H9 (cell line): Measurements from ENCODE around the gene EIF4E3. TPM values are rescaled to one million over a fixed set of nuclear protein-coding genes. Genes with fewer than 3 reads are reported as not detected.

Experiments
- DNase-seq: peaks from one replicate; pipeline ENCODE4 v3.0.0-alpha.2; 2017
- H2AFZ ChIP-seq: one replicate; pipeline ENCODE4 v1.6.1; 2013; ENCODE audit warnings: mild to moderate bottlenecking, low read length, control low read depth, moderate library complexity
- H2AK5ac ChIP-seq: 2 replicates; pipeline ENCODE4 v1.6.1; 2013; ENCODE audit warnings: low read length, control low read depth, mixed read lengths; ENCODE audit not compliant: insufficient read length
- H2BK120ac ChIP-seq: one replicate; pipeline ENCODE4 v1.6.1; 2013; ENCODE audit warnings: low read depth, mild to moderate bottlenecking, low read length, control low read depth, inconsistent platforms; ENCODE audit not compliant: poor library complexity, severe bottlenecking
- H2BK12ac ChIP-seq: 2 replicates; pipeline ENCODE4 v1.6.1; 2013; ENCODE audit warnings: low read length, control low read depth, mixed read lengths, low read depth; ENCODE audit not compliant: insufficient read length
- H2BK15ac ChIP-seq: 2 replicates; pipeline ENCODE4 v1.6.1; 2013; ENCODE audit warnings: low read depth, low read length, control low read depth
- H2BK20ac ChIP-seq: one replicate; pipeline ENCODE4 v1.6.1; 2013; ENCODE audit warnings: low read depth, mild to moderate bottlenecking, low read length, control low read depth, inconsistent platforms; ENCODE audit not compliant: poor library complexity, severe bottlenecking
- H2BK5ac ChIP-seq: 2 replicates; pipeline ENCODE4 v1.6.1; 2013; ENCODE audit warnings: low read length, control low read depth, mixed read lengths; ENCODE audit not compliant: insufficient read length
- H3K14ac ChIP-seq: 2 replicates; pipeline ENCODE4 v1.6.1; 2013; ENCODE audit warnings: low read length, control low read depth; ENCODE audit not compliant: insufficient read depth
- H3K18ac ChIP-seq: 2 replicates; pipeline ENCODE4 v1.6.1; 2013; ENCODE audit warnings: low read depth, mild to moderate bottlenecking, mixed read lengths, low read length, control low read depth; ENCODE audit not compliant: insufficient read length
- H3K23ac ChIP-seq: 2 replicates; pipeline ENCODE4 v1.6.1; 2013; ENCODE audit warnings: low read length, control low read depth, mixed read lengths, low read depth; ENCODE audit not compliant: insufficient read length
- H3K23me2 ChIP-seq: 2 replicates; pipeline ENCODE4 v1.6.1; 2013; ENCODE audit warnings: low read depth, mild to moderate bottlenecking, mixed read lengths, low read length, control low read depth; ENCODE audit not compliant: insufficient read length, poor library complexity, severe bottlenecking
- H3K27ac ChIP-seq: 2 replicates; pipeline ENCODE4 v1.5.1; 2013; ENCODE audit warnings: low read length, control low read depth, mixed read lengths, low read depth; ENCODE audit not compliant: insufficient read length
- H3K27me3 ChIP-seq: 2 replicates; pipeline ENCODE4 v1.6.1; 2013; ENCODE audit warnings: low read length, control low read depth, inconsistent platforms; ENCODE audit not compliant: insufficient read depth
- H3K4ac ChIP-seq: 2 replicates; pipeline ENCODE4 v1.6.1; 2013; ENCODE audit warnings: low read depth, mild to moderate bottlenecking, control low read depth, inconsistent platforms, low read length, moderate library complexity
- H3K4me1 ChIP-seq: 2 replicates; pipeline ENCODE4 v1.6.1; 2013; ENCODE audit warnings: low read length, control low read depth, inconsistent platforms; ENCODE audit not compliant: insufficient read depth
- H3K4me2 ChIP-seq: 2 replicates; pipeline ENCODE4 v1.6.1; 2013; ENCODE audit warnings: low read length, control low read depth, mixed read lengths; ENCODE audit not compliant: insufficient read length, insufficient read depth
- H3K56ac ChIP-seq: 2 replicates; pipeline ENCODE4 v1.6.1; 2013; ENCODE audit warnings: low read depth, mild to moderate bottlenecking, mixed read lengths, low read length, control low read depth; ENCODE audit not compliant: insufficient read length
- H3K79me1 ChIP-seq: 2 replicates; pipeline ENCODE4 v1.6.1; 2013; ENCODE audit warnings: low read depth, mild to moderate bottlenecking, moderate library complexity, low read length, control low read depth, inconsistent platforms; ENCODE audit not compliant: insufficient read depth, poor library complexity, severe bottlenecking
- H3K79me2 ChIP-seq: 2 replicates; pipeline ENCODE4 v1.6.1; 2013; ENCODE audit warnings: low read length, control low read depth, inconsistent platforms; ENCODE audit not compliant: insufficient read depth
- H3K9ac ChIP-seq: 2 replicates; pipeline ENCODE4 v1.6.1; 2013; ENCODE audit warnings: low read length, control low read depth, mixed read lengths; ENCODE audit not compliant: insufficient read length; ENCODE audit errors: extremely low read depth
- H3K9me3 ChIP-seq: one replicate; pipeline ENCODE4 v1.6.1; 2013; ENCODE audit warnings: low read depth, low read length, inconsistent platforms; ENCODE audit not compliant: control insufficient read depth
- H3T11ph ChIP-seq: one replicate; pipeline ENCODE4 v1.6.1; 2013; ENCODE audit warnings: mild to moderate bottlenecking, low read length, control low read depth, inconsistent platforms
- H4K20me1 ChIP-seq: one replicate; pipeline ENCODE4 v1.6.1; 2013; ENCODE audit not compliant: control insufficient read depth, insufficient read length, insufficient read depth
- H4K5ac ChIP-seq: 2 replicates; pipeline ENCODE4 v1.6.1; 2013; ENCODE audit warnings: low read depth, mild to moderate bottlenecking, mixed read lengths, low read length, control low read depth; ENCODE audit not compliant: insufficient read length
- H4K8ac ChIP-seq: replicated peaks from 2 replicates; pipeline ENCODE4 v1.6.1; 2013; ENCODE audit warnings: low read length, control low read depth, mixed read lengths, low read depth; ENCODE audit not compliant: insufficient read length
- H4K91ac ChIP-seq: 2 replicates; pipeline ENCODE4 v1.6.1; 2013; ENCODE audit warnings: low read depth, mild to moderate bottlenecking, moderate library complexity, mixed read lengths, low read length, control low read depth; ENCODE audit not compliant: insufficient read length
- H3K27ac Mint-ChIP-seq, 3 experiments: 2 replicates in 2 of 3; 3 replicates in 1 of 3; pipeline ENCODE4 v1.8.0; 2020 to 2021; ENCODE audit warnings: mixed read lengths in 3 of 3, mild to moderate bottlenecking in 1 of 3, moderate library complexity in 1 of 3
- H3K27me3 Mint-ChIP-seq: 2 replicates; pipeline ENCODE4 v1.8.0; 2021; ENCODE audit warnings: low read depth, mild to moderate bottlenecking, moderate library complexity, mixed read lengths
- H3K36me3 Mint-ChIP-seq, 3 experiments: 2 replicates in 2 of 3; 3 replicates in 1 of 3; pipeline ENCODE4 v1.8.0; 2020 to 2021; ENCODE audit warnings: low read depth in 3 of 3, mixed read lengths in 3 of 3; ENCODE audit not compliant: insufficient read depth in 1 of 3
- H3K4me1 Mint-ChIP-seq, 2 experiments: 2 replicates each; pipeline ENCODE4 v1.8.0; 2020; ENCODE audit warnings: mixed read lengths in 2 of 2
- H3K4me3 Mint-ChIP-seq, 2 experiments: 2 replicates in 1 of 2; 3 replicates in 1 of 2; pipeline ENCODE4 v1.8.0; 2020 to 2021; ENCODE audit warnings: mild to moderate bottlenecking in 2 of 2, mixed read lengths in 2 of 2, moderate library complexity in 1 of 2
- H3K9me3 Mint-ChIP-seq, 2 experiments: 2 replicates in 1 of 2; 3 replicates in 1 of 2; pipeline ENCODE4 v1.8.0; 2020; ENCODE audit warnings: mild to moderate bottlenecking in 2 of 2, mixed read lengths in 2 of 2, moderate library complexity in 1 of 2
- CTCF ChIP-seq: fragments of 200-600 bp; sonication (generic); conservative IDR thresholded peaks from 3 replicates; pipeline ENCODE4 v1.8.0; 2021; ENCODE audit warnings: antibody characterized with exemption, mild to moderate bottlenecking
- WGBS: extraction: QIAGEN DNeasy Blood & Tissue Kit; methylation state at CpG from one replicate; pipeline ENCODE4 v1.1.7; 2013; ENCODE audit warnings: missing lambda C conversion rate, low lambda C conversion rate, mixed read lengths; ENCODE audit not compliant: insufficient read length; ENCODE audit errors: extremely low coverage; 5-methylcytosine and 5-hydroxymethylcytosine counted together
- total RNA-seq: library from RNA; stranded (reverse); gene quantifications from 2 replicates; pipeline ENCODE4 v1.2.1, GENCODE V29; 2021

EIF4E3 gene
- total RNA-seq, 1 experiment from 2014 or later, result 12.9 TPM

GRCh38 chr3:71713041-71713440 is 12.2 kb downstream of the EIF4E3 start:
- Histone ChIP-seq H3K23me2 (no peaks in the 10 kb centered on the region), H3K23ac (no peak overlapping the region), H3K56ac (no peak overlapping the region), H3K14ac (no peak overlapping the region), H3K18ac (no peak overlapping the region), H3K27ac (no peak overlapping the region), H3K4ac (no peak overlapping the region), H2AFZ (no peak overlapping the region), H4K91ac (no peak overlapping the region), H3K9me3 (no peaks in the 10 kb centered on the region), H2BK5ac (no peak overlapping the region), H3K79me1 (no peaks in the 10 kb centered on the region), H4K8ac (no peak overlapping the region), H2BK15ac (no peak overlapping the region), H3K27me3 (no peaks in the 10 kb centered on the region), H2BK20ac (no peak overlapping the region), H4K5ac (no peak overlapping the region), H2AK5ac (no peak overlapping the region), H2BK120ac (no peak overlapping the region), H3K4me2 (no peak overlapping the region), H3K4me1 (no peaks in the 10 kb centered on the region), H3T11ph (no peak overlapping the region), H3K9ac (no peak overlapping the region), H3K79me2 (no peaks in the 10 kb centered on the region), H2BK12ac (no peak overlapping the region), H4K20me1 (no peaks in the 10 kb centered on the region)
- Mint-ChIP-seq H3K4me1 (peaks cover 0 to 5% of the 10 kb centered on the region in 2 experiments; a peak in 1 of 4 replicates), H3K9me3 (no peaks in the 10 kb centered on the region), H3K36me3 (no peaks in the 10 kb centered on the region), H3K27me3 (no peaks in the 10 kb centered on the region; the same call in 1 of the 2 replicates), H3K27ac (no peak overlapping the region), H3K4me3 (no peak overlapping the region)
- no peak for TF ChIP-seq CTCF
- WGBS, result no CpG with 5 or more reads among the region's 2 CpGs
- DNase-seq, result no peak
